Kidney (tissue), 14 donors: Measurements from ENCODE around the gene PYROXD2. TPM values are rescaled to one million over a fixed set of nuclear protein-coding genes. Genes with fewer than 3 reads are reported as not detected.

ENCODE experiments used
- DNase-seq, 5 donors: peaks; one replicate each; pipeline ENCODE4 v3.0.0-alpha.2; 2013 to 2020
- FAIRE-seq: peaks from 2 replicates; lab custom pipeline; 2012; peaks lifted over from hg19 to GRCh38; lab: Jason Lieb, UNC
- H3K27ac ChIP-seq, 2 donors: one replicate each; pipeline ENCODE4 v1.7.0; 2013; ENCODE audit warnings: low read depth in 2 of 2, low read length in 2 of 2, inconsistent platforms in 1 of 2
- H3K27me3 ChIP-seq: one replicate; pipeline ENCODE4 v1.7.1; 2013; ENCODE audit warnings: low read length, inconsistent platforms; ENCODE audit not compliant: control insufficient read depth, insufficient read depth
- H3K36me3 ChIP-seq, 3 donors: one replicate each; pipeline versions ENCODE4 v1.7.0 to v1.7.1; 2013; ENCODE audit warnings: low read length in 3 of 3, control low read depth in 1 of 3, inconsistent platforms in 1 of 3; ENCODE audit not compliant: insufficient read depth in 3 of 3, control insufficient read depth in 2 of 3
- H3K4me1 ChIP-seq, 3 donors: one replicate each; pipeline versions ENCODE4 v1.7.0 to v1.7.1; 2013; ENCODE audit warnings: low read length in 3 of 3, inconsistent platforms in 1 of 3, low read depth in 1 of 3; ENCODE audit not compliant: control insufficient read depth in 2 of 3, insufficient read depth in 2 of 3
- H3K4me3 ChIP-seq, 3 donors: one replicate each; pipeline versions ENCODE4 v1.7.0 to v1.8.1; 2013; ENCODE audit warnings: low read length in 3 of 3, control low read depth in 1 of 3, inconsistent platforms in 1 of 3
- H3K9ac ChIP-seq, 3 donors: one replicate each; pipeline versions ENCODE4 v1.7.0 to v1.7.1; 2013; ENCODE audit warnings: low read length in 3 of 3, control low read depth in 1 of 3, inconsistent platforms in 1 of 3
- H3K9me3 ChIP-seq, 3 donors: one replicate each; pipeline versions ENCODE4 v1.7.0 to v1.7.1; 2013; ENCODE audit warnings: low read length in 3 of 3, control low read depth in 1 of 3, inconsistent platforms in 1 of 3; ENCODE audit not compliant: control insufficient read depth in 2 of 3, insufficient read depth in 1 of 3
- intact Hi-C: fragments of 100-400 bp; cut with DNase I; formaldehyde crosslinking; loops from one replicate; pipeline ENCODE4 v1.11.1; 2022
- polyA plus RNA-seq: library from polyadenylated mRNA; stranded (reverse); fragments of 350-450 nt; fragmentation: Illumina TruSeq; extraction: RNeasy Lipid Tissue Mini Kit (QIAGEN cat#74804); gene quantifications from one replicate; pipeline ENCODE4 v1.2.3, GENCODE V29; 2014; ENCODE audit warnings: low read depth, low replicate concordance; ENCODE audit not compliant: insufficient read depth
- total RNA-seq: library from RNA; stranded (reverse); fragmentation: NEBNext Ultra II Directional; extraction: Animal tissue kit (Norgen Biotek cat#: 25700); gene quantifications from one replicate; pipeline ENCODE4 v1.2.1, GENCODE V29; 2021
- TF ChIP-seq, protein P1 (sequence below): IDR thresholded peaks from 3 replicates; pipeline ENCODE4 v1.5.1; 2012; ENCODE audit warnings: mild to moderate bottlenecking, moderate library complexity, borderline replicate concordance; ENCODE audit not compliant: insufficient read depth; ENCODE audit errors: extremely low read depth
- donor health status: control.
- donor health status: control.
- donor health status: control.
- donor health status: control.
- donor health status: control.
- donor health status: DM: yes; HTN: yes; CAD: no.
- donor health status: Normal renal cell carcinoma (clear cell type).

PYROXD2 gene
- total and polyA plus RNA-seq, 2 donors from 2014 or later, result 7.8 to 14.1 TPM

DNA sequence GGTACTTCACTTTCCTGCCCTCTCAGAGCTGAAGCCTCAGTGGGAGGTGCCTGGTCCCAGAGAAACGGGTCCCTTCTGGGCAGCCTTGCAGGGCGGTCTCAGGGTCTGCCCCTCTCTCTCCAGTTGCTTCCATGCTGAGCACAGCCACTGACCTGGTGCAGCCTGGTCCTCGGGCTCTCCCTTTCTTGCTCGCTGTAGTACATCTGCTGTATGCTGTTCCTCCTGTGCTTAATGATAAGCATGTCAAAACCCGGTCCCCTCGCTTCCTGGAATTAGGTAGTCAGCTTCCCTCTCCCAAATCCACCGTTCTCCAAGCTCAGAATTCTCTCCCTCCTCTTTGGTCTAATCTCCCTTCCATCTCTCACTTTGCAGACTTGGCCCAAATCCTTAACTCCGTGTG is 42.7 kb upstream of the PYROXD2 start:
- Histone ChIP-seq H3K36me3 (no peaks in the 10 kb centered on the region), H3K9ac (no peak overlapping the region), H3K27me3 (no peaks in the 10 kb centered on the region), H3K27ac (no peak overlapping the region), H3K4me3 (no peak overlapping the region), H3K9me3 (no peaks in the 10 kb centered on the region), H3K4me1 (no peaks in the 10 kb centered on the region)
- DNase-seq, result no peak
- FAIRE-seq, result no peak
- intact Hi-C loops, result no loop called here
- TF ChIP-seq, protein P1, sequence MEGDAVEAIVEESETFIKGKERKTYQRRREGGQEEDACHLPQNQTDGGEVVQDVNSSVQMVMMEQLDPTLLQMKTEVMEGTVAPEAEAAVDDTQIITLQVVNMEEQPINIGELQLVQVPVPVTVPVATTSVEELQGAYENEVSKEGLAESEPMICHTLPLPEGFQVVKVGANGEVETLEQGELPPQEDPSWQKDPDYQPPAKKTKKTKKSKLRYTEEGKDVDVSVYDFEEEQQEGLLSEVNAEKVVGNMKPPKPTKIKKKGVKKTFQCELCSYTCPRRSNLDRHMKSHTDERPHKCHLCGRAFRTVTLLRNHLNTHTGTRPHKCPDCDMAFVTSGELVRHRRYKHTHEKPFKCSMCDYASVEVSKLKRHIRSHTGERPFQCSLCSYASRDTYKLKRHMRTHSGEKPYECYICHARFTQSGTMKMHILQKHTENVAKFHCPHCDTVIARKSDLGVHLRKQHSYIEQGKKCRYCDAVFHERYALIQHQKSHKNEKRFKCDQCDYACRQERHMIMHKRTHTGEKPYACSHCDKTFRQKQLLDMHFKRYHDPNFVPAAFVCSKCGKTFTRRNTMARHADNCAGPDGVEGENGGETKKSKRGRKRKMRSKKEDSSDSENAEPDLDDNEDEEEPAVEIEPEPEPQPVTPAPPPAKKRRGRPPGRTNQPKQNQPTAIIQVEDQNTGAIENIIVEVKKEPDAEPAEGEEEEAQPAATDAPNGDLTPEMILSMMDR, result no peak

DNA sequence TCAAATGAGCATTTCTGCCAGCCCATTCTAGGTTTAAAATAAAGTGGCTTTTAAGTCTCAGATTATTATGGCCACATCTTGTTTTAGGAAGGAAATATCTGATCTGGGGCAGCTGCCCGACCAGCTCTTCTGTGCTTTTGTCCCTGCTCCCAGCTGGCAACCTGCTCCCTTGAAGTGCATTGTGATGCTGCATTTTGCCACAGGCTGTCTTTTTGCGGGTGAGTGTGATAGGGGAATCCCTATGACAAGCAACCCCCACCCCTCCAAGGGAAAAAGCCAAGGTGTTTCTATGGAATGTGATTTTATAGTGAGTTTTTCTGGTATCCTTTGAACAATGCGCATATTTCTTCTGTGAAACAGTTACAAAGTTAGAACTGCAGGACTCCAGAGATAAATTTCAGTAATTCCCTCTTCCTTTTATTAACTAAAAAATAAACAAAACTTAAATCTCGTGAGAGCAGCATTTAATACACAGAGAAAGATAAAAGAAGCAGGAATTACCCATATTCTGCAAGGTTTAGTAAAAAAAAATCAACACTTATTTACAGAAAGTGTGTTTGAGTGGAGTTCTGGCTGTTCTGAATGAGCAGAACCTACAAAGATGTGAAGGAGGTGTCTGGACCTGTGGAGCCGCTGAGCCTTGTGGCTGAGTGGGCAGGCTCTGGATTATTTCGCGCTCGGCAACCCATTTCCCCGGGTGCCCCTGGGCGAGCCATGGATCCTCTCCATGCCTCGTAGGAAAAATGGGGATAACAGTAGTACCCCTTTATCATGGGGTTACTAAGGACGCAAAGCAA is 41.9 kb upstream of the PYROXD2 start:
- DNase-seq, result no peak
- H3K4me3 ChIP-seq, result no peak overlapping the region
- H3K4me1 ChIP-seq, result no peaks in the 10 kb centered on the region
- no peak for FAIRE-seq
- H3K9me3 ChIP-seq, result no peaks in the 10 kb centered on the region
- H3K9ac ChIP-seq, result no peak overlapping the region
- H3K27ac ChIP-seq, result no peak overlapping the region
- no peaks in the 10 kb centered on the region for H3K27me3 ChIP-seq
- TF ChIP-seq, protein P1, result no peak
- intact Hi-C loops, result no loop called here
- no peaks in the 10 kb centered on the region for H3K36me3 ChIP-seq

DNA sequence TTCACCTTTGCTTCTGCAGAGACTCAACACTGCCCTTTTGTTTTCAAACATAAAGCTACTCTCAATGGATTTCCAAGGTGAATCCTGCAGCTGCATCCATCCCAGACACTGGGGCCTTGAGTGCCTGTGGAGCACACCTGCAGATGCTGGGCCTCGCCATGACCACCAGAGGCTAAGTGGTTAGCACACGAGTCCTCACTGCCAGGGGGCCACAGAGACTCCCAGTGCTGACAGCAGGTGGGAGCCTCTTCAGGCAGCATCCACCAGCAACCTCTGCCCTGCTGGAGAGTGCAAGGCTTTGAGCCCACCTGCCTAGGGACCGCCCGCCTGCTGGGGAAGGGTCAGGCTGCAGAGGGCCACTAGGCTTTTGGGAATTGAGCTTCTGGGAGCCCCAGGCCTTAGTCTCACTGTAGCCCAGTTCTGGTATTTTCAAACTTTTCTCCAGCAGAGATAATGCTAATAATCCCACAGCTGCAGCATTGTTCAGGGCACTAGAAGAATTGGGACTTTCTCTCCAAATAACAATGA is 41.1 kb upstream of the PYROXD2 start:
- no peak overlapping the region for H3K4me3 ChIP-seq
- FAIRE-seq (no peak), DNase-seq (no peak)
- no peaks in the 10 kb centered on the region for H3K27me3 ChIP-seq
- no peak overlapping the region for H3K27ac ChIP-seq
- H3K9ac ChIP-seq, result no peak overlapping the region
- TF ChIP-seq, protein P1, result no peak
- intact Hi-C loops, result no loop called here
- H3K4me1 ChIP-seq, result no peaks in the 10 kb centered on the region
- no peaks in the 10 kb centered on the region for H3K9me3 ChIP-seq
- H3K36me3 ChIP-seq, result no peaks in the 10 kb centered on the region
